ENCODE data around the gene HSBP1L1. TPM values are rescaled to one million over a fixed set of nuclear protein-coding genes. Genes with fewer than 3 reads are reported as not detected.

Gene HSBP1L1
- total and polyA plus RNA-seq, 2 experiments from 2014 or later = 1.8 to 3.7 TPM

- TF ChIP-seq, protein P1, sequence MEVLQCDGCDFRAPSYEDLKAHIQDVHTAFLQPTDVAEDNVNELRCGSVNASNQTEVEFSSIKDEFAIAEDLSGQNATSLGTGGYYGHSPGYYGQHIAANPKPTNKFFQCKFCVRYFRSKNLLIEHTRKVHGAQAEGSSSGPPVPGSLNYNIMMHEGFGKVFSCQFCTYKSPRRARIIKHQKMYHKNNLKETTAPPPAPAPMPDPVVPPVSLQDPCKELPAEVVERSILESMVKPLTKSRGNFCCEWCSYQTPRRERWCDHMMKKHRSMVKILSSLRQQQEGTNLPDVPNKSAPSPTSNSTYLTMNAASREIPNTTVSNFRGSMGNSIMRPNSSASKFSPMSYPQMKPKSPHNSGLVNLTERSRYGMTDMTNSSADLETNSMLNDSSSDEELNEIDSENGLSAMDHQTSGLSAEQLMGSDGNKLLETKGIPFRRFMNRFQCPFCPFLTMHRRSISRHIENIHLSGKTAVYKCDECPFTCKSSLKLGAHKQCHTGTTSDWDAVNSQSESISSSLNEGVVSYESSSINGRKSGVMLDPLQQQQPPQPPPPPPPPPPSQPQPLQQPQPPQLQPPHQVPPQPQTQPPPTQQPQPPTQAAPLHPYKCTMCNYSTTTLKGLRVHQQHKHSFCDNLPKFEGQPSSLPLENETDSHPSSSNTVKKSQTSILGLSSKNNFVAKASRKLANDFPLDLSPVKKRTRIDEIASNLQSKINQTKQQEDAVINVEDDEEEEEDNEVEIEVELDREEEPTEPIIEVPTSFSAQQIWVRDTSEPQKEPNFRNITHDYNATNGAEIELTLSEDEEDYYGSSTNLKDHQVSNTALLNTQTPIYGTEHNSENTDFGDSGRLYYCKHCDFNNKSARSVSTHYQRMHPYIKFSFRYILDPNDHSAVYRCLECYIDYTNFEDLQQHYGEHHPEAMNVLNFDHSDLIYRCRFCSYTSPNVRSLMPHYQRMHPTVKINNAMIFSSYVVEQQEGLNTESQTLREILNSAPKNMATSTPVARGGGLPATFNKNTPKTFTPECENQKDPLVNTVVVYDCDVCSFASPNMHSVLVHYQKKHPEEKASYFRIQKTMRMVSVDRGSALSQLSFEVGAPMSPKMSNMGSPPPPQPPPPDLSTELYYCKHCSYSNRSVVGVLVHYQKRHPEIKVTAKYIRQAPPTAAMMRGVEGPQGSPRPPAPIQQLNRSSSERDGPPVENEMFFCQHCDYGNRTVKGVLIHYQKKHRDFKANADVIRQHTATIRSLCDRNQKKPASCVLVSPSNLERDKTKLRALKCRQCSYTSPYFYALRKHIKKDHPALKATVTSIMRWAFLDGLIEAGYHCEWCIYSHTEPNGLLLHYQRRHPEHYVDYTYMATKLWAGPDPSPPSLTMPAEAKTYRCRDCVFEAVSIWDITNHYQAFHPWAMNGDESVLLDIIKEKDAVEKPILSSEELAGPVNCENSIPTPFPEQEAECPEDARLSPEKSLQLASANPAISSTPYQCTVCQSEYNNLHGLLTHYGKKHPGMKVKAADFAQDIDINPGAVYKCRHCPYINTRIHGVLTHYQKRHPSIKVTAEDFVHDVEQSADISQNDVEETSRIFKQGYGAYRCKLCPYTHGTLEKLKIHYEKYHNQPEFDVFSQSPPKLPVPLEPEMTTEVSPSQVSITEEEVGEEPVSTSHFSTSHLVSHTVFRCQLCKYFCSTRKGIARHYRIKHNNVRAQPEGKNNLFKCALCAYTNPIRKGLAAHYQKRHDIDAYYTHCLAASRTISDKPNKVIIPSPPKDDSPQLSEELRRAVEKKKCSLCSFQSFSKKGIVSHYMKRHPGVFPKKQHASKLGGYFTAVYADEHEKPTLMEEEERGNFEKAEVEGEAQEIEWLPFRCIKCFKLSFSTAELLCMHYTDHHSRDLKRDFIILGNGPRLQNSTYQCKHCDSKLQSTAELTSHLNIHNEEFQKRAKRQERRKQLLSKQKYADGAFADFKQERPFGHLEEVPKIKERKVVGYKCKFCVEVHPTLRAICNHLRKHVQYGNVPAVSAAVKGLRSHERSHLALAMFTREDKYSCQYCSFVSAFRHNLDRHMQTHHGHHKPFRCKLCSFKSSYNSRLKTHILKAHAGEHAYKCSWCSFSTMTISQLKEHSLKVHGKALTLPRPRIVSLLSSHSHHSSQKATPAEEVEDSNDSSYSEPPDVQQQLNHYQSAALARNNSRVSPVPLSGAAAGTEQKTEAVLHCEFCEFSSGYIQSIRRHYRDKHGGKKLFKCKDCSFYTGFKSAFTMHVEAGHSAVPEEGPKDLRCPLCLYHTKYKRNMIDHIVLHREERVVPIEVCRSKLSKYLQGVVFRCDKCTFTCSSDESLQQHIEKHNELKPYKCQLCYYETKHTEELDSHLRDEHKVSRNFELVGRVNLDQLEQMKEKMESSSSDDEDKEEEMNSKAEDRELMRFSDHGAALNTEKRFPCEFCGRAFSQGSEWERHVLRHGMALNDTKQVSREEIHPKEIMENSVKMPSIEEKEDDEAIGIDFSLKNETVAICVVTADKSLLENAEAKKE (CRISPR knock-in tag; IDR thresholded peaks at IDR 0.05) = no peak
- TF ChIP-seq EZH2 (IDR thresholded peaks at IDR 0.05; ENCODE audit: low read depth, unreplicated experiment) = no peak
- no peak for TF ChIP-seq POLR2AphosphoS5 (IDR thresholded peaks at IDR 0.05; ENCODE audit: low read depth)
- TF ChIP-seq ZNF114 (CRISPR knock-in tag; IDR thresholded peaks at IDR 0.05) = no peak
Measured at GRCh38 chr18:79953971-79954651, 10.3 kb upstream of the HSBP1L1 start (continued).

DNA sequence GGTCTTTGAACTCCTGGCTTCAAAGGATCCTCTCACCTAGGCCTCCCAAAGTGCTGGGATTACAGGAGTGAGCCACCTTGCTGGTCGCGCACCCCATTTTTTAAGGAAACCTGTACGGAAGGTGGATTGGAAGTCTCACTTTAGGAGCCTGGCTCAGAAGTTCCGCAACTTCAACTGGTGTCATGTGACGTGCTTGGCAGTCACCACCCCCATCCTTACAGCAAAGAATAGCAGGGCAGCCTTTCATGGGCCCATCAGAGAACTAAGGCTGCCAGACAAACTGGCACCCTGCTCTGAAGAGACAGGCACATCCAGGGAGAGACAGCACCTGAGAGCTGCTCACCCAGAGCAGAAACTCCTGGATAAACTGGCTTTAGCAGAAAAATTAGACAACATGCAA, 9.7 kb upstream of the HSBP1L1 start:
- Histone ChIP-seq H4K20me1 (replicated peaks; ENCODE audit: insufficient read depth) (peaks cover 14% of the 10 kb centered on the region), H3K79me2 (replicated peaks; ENCODE audit: insufficient read depth) (no peaks in the 10 kb centered on the region), H3K36me3 (ENCODE audit: insufficient read depth) (no peaks in the 10 kb centered on the region), H3K9me2 (ENCODE audit: insufficient read depth) (no peaks in the 10 kb centered on the region), H2AFZ (no peak overlapping the region), H3K4me2 (no peak overlapping the region), H3K4me3 (no peak overlapping the region), H3K27me3 (ENCODE audit: insufficient read depth) (peaks cover 87% of the 10 kb centered on the region), H3F3A (replicated peaks; ENCODE audit: low read depth) (0 out of 2 replicates have a peak, but pooled peaks cover 2% of the 10 kb centered on the region), H3K4me1 (ENCODE audit: insufficient read depth) (peaks cover 15% of the 10 kb centered on the region), H3K27ac (ENCODE audit: low read depth) (no peak overlapping the region)
- Mint-ChIP-seq H3K9me3 (no peaks in the 10 kb centered on the region; the same call in 2 of the 3 replicates), H3K4me1 (peaks cover 16% of the 10 kb centered on the region), H3K27ac (no peak overlapping the region), H3K27me3 (ENCODE audit: insufficient read depth, low read depth, poor library complexity) (peaks cover 71% of the 10 kb centered on the region), H3K36me3 (ENCODE audit: low read depth) (no peaks in the 10 kb centered on the region; the same call in 2 of the 3 replicates), H3K4me3 (no peak overlapping the region)
- ATAC-seq (no peak), DNase-seq (ENCODE audit: low spot score) (no peak)
- TF ChIP-seq CREB1 (CRISPR knock-in tag; IDR thresholded peaks at IDR 0.05; ENCODE audit: low read depth) (no peak), REST (IDR thresholded peaks at IDR 0.05; ENCODE audit: unreplicated experiment) (no peak)
- TF ChIP-seq, protein P2, sequence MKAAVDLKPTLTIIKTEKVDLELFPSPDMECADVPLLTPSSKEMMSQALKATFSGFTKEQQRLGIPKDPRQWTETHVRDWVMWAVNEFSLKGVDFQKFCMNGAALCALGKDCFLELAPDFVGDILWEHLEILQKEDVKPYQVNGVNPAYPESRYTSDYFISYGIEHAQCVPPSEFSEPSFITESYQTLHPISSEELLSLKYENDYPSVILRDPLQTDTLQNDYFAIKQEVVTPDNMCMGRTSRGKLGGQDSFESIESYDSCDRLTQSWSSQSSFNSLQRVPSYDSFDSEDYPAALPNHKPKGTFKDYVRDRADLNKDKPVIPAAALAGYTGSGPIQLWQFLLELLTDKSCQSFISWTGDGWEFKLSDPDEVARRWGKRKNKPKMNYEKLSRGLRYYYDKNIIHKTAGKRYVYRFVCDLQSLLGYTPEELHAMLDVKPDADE (IDR thresholded peaks at IDR 0.05) = no peak

All from GM23338 (cell line).